HCEC 1CT (cell line): ENCODE results near the gene TMEM108.

ENCODE experiments used
- DNase-seq: peaks from one replicate; pipeline ENCODE4 v3.0.0-alpha.2; 2017

Gene TMEM108

GRCh38 chr3:133168025-133168401 lies 129.8 kb downstream of the TMEM108 start:
- no peak for DNase-seq

GRCh38 chr3:133169331-133170068 lies 131.3 kb downstream of the TMEM108 start:
- DNase-seq, result no peak

DNA sequence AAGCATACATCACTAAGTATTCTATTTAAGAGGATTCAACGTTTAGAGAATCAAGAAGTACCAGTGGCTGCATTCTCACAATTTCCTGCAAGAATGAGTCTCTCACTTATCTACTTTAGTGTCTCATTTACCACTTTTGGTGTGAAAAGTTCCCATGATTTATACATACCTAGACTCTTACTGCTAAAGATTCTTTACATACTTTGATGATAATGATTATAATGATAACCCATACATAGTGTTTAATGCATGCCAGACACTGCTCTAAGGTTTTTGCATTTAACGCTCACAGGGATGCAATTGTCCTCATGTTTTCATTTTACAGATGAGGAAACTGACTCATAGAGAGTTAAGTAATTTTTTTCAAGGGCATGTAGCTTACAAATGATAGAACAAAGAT lies 133.6 kb downstream of the TMEM108 start:
- DNase-seq, result no peak

- no peak for DNase-seq
Measured at GRCh38 chr3:133181392-133182150, 143.4 kb downstream of the TMEM108 start.

DNA sequence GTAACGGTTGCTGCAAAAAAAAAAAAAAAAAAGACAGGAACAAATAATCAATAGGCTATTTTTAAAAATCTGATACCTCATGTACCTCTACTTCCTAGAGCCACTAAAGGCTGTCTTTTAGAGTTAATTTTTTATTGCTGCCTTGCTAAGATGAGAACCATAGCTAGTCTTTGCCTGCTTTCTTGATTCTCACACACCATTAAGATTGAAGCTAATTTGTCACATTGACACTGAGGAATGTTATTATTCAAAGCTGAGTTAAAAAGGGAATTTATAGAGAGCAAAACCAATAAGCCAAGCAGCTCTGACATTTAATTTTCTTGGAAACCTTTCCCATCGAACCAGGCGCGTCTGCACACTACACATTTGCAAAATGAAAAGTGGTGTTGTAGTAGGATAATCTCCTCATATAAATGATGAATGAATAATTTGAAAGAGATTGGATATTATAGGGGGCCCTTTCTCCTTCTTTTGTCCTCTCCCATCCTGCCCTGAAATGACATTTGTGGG lies 149.7 kb downstream of the TMEM108 start:
- DNase-seq, result no peak

- DNase-seq, result no peak
Measured at GRCh38 chr3:133188996-133189395, 150.8 kb downstream of the TMEM108 start.

DNA sequence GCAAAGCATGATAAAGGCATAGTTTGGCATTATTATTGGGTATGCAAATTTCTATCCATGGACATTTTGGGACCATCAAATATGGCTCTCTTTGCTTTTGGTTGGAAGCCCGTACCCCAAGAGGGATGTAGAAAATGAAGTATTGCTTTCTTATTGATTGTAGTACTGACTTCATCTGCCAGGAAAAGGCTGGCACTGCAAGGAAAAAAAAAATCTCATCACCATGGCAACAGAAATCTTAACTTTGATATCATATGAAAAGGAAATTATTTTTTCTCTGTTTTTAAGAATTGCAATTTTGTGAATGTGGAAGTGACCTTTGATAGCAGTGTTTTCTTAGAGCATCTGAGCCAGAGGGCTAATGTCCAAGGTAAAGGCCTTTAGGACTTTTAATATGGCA lies 151.7 kb downstream of the TMEM108 start:
- no peak for DNase-seq

GRCh38 chr3:133191818-133192217 lies 153.6 kb downstream of the TMEM108 start:
- no peak for DNase-seq

DNA sequence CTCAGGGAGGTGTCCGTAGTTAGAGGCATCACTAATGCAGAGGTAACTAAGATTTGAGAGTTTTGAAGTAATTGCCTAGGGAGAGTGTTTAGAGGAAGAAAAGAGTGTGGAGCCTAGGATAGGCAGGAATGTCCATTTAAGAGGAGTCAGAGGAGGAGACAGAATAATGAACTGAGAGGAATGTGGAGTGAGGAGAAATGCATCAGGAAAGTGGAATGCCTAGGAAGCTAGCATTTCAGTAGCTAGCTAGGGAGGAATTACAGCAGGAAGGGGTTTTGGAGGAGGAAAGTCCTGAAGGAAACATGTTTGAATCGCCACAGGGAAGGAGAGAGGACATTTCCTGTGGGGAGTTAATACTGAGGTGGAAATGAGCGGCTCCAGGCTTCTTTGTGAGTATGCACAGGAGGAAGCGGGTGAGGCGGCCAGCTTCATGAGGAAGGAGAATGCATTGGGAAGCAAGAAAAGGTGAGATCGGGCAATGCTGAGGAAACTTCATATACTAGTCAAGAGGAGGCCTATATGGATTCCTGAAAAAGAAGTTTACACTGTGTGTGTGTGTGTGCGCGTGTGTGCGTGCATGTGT lies 154.3 kb downstream of the TMEM108 start:
- DNase-seq, result no peak

DNA sequence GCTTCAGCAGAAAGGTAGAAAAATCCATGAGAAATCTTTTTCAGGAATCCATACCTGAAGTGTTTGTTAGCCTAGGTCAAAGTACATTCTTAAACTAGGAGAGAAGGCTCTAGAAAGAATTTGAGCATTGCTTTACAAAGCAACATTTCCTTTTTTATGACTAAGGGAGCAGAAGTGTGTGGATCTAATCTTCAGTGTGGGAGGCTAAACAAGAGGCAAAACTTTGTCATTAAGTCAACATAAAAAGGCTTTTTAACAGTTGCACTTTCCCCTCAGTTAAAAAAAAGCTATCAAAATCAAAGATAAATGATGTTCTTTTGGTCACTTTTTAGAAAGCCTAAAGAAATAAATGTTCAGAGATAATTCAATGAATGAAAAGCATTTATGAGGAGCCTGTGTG lies 154.8 kb downstream of the TMEM108 start:
- no peak for DNase-seq

- DNase-seq, result no peak
Measured at GRCh38 chr3:133196527-133196926, 158.3 kb downstream of the TMEM108 start.

GRCh38 chr3:133197619-133198018 lies 159.4 kb downstream of the TMEM108 start:
- no peak for DNase-seq

DNA sequence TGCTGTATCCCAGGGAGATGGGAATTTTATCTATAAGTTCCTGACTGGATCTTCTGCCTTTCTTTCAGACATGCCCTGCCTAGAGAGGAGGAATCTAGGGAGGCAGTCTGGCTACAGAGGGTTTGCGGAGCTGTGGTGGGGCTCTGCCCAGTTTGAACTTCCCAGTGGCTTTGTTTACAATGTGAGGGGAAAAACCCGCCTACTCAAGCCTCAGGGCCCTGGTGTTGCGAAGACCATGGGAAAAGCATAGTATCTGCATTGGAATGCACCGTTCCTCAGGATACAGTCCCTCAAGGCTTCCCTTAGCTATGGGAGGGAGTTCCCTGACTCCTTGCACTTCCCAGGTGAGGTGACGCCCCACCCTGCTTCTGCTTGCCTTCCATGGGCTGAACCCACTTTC lies 168.7 kb downstream of the TMEM108 start:
- DNase-seq, result no peak

- no peak for DNase-seq
Measured at GRCh38 chr3:133208184-133208583, 170.0 kb downstream of the TMEM108 start.

- no peak for DNase-seq
Measured at GRCh38 chr3:133209871-133210550, 171.8 kb downstream of the TMEM108 start.

- DNase-seq, result no peak
Measured at GRCh38 chr3:133210656-133211055, 172.5 kb downstream of the TMEM108 start.

GRCh38 chr3:133211449-133211848 lies 173.3 kb downstream of the TMEM108 start:
- no peak for DNase-seq

DNA sequence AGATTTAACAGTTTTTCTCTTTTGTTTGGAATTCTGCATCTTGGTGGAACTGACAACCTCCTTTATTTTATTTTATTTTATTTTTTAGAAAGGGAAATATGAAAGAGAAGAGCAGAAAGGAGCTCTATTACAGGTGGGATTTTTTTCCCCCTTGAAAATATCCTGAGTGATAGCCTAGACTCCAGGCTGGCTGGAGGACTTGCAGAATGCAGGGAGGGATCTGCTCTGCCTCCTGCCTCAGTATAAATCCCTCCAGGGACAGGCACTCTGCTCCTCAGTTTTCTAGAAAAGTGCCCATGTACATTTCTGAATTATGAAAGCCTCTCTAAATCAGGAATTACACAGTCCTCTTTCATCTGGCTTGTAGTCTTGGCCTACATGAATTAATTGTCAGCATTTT lies 173.7 kb downstream of the TMEM108 start:
- no peak for DNase-seq

DNA sequence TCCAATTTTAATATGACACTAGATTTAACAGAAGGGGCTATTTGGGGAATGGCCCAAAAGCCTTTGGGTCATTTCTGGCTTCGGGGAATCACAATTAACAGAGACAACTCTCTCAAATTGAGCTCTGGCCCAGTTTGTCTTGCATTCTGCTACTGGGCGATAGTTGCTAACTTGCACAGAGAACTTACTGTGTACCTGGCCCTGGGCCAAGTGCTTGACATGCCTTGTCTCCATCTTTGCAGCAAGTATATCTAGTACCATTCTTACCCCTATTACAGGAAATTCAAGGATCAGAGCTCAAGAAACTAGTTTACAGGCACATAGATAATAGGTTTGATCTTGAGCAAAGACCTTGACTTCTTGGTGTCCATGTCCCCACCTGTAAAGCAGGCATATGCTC lies 175.7 kb downstream of the TMEM108 start:
- no peak for DNase-seq

- DNase-seq, result no peak
Measured at GRCh38 chr3:133227813-133228212, 189.6 kb downstream of the TMEM108 start.

DNA sequence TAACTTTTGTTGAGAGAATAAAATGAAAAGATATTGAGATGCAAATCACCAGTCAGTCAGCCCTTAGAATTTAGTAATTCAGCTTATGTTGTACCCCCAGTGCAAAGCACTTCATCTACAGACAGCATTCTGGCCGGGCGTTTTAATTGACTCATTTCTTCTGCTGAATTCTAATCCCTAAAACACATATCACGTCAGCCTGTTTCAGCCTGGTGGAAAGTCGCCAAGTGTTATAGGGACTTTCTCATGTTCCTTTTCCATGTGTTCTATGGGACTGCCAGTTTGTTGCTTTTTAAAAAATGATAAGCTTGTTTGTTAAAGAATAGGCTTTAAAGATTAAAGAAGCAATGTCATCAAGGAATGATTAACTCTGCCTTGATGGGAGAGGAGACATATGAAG lies 192.0 kb downstream of the TMEM108 start:
- DNase-seq, result no peak

DNA sequence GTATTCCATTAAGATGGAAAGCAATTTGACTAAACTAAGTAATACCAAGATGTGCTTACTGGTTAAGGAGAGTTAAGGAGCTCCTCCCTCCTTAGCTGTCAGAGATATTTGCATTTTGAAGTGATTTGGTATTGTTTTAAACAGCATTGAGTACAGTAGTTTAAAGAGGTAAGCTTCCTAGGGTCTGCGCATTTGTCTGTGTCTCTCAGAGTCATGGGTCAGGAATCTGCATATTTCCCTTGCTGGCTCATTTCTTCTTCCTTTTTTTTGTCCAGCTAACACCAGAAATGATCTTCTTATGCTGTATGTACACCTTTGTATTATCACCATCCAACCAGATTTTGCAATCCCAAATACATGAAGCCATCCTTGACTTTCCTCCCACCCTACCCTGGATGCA lies 198.7 kb downstream of the TMEM108 start:
- no peak for DNase-seq

GRCh38 chr3:133237380-133237779 lies 199.2 kb downstream of the TMEM108 start:
- no peak for DNase-seq
